GM12865 (cell line): Measurements from ENCODE around the gene B3GLCT.

Experiments
- DNase-seq: peaks from one replicate; pipeline ENCODE4 v3.0.0; 2010; ENCODE audit warnings: low read depth
- H3K4me3 ChIP-seq: 2 replicates; pipeline ENCODE4 v1.5.1; 2011; ENCODE audit warnings: mild to moderate bottlenecking, low read depth, low read length, control low read depth
- TF ChIP-seq, protein P1 (sequence below): IDR thresholded peaks from 2 replicates; pipeline ENCODE4 v1.5.1; 2011; ENCODE audit warnings: low read length, control low read depth, low read depth, inconsistent platforms; ENCODE audit not compliant: insufficient read depth; ENCODE audit errors: missing control alignments

B3GLCT gene

GRCh38 chr13:31161557-31162150 lies 38.1 kb upstream of the B3GLCT start, which contains the start of gene HSPH1:
Gene HSPH1, minus strand, starts transcription at chr13:31161904. Its CDS starts 322 bp downstream, at chr13:31161582.
- peak within 1 kb of the TSS; percentile 79 for H3K4me3 ChIP-seq
- TF ChIP-seq, protein P1, sequence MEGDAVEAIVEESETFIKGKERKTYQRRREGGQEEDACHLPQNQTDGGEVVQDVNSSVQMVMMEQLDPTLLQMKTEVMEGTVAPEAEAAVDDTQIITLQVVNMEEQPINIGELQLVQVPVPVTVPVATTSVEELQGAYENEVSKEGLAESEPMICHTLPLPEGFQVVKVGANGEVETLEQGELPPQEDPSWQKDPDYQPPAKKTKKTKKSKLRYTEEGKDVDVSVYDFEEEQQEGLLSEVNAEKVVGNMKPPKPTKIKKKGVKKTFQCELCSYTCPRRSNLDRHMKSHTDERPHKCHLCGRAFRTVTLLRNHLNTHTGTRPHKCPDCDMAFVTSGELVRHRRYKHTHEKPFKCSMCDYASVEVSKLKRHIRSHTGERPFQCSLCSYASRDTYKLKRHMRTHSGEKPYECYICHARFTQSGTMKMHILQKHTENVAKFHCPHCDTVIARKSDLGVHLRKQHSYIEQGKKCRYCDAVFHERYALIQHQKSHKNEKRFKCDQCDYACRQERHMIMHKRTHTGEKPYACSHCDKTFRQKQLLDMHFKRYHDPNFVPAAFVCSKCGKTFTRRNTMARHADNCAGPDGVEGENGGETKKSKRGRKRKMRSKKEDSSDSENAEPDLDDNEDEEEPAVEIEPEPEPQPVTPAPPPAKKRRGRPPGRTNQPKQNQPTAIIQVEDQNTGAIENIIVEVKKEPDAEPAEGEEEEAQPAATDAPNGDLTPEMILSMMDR = peak; percentile 14
- peak; percentile 98 for DNase-seq

DNA sequence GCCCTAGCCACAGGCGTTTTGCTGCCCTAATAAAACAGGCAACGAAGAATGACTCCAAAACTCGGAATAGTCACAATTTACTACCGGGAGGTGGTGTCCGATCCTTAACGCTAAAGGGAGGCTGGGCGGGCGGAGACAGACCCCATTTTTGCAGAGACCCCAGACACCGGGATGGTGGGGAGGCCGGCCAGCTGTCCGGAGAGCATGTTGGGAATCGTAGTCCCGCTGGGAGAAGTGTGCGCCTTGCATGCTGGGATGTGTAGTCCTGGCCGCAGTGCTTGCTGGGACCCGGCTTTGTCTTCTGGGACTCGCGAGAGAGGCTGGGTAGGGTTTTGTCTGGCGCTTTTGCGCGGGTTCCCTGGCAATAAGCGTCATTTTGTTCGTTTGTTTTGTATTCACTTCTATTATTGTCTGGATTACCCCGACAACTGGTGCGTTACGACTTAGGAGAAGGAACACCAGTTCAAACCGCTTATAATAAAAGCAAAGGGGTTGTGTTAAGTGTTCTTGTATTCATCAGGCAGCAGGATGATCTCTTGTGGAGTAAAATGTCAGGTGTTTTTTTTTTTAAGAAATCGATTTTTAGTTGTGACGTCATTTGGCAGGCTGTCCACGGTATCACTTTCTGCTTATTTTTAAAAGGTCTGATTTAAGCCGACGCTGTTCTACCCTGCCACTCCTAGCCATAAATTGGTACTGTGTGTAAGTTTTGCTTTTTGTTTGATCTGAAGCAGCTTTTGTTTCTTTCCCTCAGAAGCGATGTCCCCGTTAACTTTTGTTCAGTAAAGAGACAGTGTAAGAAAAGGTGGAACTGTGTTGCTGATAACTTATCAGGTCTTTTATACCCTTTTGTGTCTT lies 37.4 kb upstream of the B3GLCT start:
- TF ChIP-seq, protein P1 = no peak
- peak; percentile 98 for DNase-seq
- H3K4me3 ChIP-seq = peak overlapping the region; percentile 79

DNA sequence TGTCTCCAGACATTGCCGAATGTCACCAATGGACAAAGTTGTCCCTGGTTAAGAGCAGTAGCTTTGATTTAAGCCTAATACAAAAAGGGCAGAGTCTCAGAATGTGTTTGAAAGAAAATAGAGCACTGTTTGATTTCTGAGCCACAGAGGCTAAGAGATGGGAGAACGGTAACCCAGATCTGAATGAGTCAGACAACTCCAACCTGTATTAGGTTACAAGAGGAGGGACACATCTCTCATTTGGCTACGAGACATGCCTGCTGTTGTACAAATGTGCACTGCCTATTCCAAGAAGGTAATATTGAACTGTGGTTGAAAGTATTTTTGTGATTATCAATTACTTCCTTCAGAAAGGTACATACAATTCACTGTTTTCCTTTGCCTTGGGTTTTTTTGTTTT lies 33.2 kb upstream of the B3GLCT start:
- H3K4me3 ChIP-seq = no peak overlapping the region
- TF ChIP-seq, protein P1 = no peak
- DNase-seq = no peak

DNA sequence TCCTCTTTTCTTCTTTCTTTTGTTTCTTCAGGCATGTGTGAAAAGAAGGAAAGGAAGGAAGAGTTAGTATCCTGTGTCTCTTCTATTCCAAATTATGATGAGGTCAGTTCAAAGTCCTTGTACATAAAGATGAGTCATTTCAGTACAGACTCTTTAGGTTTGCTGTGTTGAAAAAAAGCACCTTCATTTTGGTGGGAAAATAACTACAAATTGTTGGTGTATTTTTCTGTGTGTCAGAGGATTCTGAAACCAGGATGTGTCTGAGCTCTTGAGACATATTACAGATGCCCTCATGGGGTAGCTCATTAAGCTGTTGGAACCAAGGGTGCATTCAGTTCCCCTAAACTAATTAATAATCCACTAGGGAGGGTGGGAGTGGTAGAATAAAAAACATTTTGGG lies 32.3 kb upstream of the B3GLCT start:
- DNase-seq = peak; percentile 56
- TF ChIP-seq, protein P1 = no peak
- no peak overlapping the region for H3K4me3 ChIP-seq

DNA sequence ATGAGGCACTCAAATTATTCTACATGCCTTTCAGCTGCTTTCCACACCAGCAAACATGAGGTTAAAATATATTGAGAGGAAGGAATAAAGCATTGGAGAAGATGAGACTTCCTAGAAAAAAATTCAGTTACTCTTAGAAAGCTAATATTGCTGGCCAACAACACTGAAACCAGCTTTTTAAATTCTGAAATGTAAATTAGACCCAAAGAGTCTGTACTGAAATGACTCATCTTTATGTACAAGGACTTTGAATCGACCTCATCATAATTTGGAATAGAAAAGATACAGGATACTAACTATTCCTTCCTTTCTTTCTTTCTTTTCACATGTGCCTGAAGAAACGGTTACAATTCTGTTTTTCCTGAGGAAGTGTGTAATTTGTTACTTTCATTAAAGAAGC lies 31.6 kb upstream of the B3GLCT start:
- TF ChIP-seq, protein P1 = no peak
- peak; percentile 42 for DNase-seq

DNA sequence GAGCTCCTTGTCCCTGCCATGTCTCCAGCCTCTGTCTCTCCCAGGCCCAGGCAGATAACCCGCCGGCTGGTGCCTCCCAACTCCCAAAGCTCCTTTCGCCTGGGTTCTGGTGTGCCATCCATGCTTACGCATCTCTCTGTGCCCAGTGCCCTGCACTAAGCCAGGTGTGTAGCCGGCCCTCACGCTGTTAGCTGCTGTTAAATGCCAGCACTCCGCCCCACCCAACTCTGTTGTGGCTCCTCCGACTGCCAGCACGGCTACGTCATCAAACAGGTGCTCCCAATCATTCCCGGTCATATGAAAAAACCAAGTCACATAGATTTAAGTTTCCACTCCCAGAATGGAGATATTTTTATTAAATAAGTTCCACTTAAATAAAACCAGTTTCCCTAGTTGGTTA lies 31.0 kb upstream of the B3GLCT start:
- no peak overlapping the region for H3K4me3 ChIP-seq
- no peak for DNase-seq
- TF ChIP-seq, protein P1 = no peak

More for the DNA sequence above, 31.6 kb upstream of the B3GLCT start:
- H3K4me3 ChIP-seq = no peak overlapping the region

DNA sequence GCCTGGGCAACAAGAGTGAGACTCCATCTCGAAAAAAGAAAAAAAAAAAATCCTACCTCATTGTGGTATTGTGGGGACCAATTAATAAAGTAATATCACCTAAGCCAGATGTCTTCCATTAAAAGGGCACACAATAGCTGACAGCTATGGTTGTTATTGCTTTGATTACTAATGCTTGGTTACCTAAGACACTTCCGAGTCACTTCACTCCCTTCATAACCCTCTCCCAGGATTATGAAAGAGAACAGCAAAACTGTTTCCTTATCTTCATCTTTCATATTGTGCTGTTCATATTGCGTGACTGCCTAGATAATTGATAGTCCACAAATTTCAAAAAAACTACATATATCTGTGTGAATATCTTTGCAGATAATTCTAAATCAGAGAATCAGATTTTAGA lies 27.8 kb upstream of the B3GLCT start:
- no peak for DNase-seq
- TF ChIP-seq, protein P1 = no peak
- H3K4me3 ChIP-seq = no peak overlapping the region
